Right renal pelvis (tissue), 4 donors: ENCODE results near the gene PAPSS2. TPM values are rescaled to one million over a fixed set of nuclear protein-coding genes. Genes with fewer than 3 reads are reported as not detected.

Source experiments
- DNase-seq, 4 donors: peaks; one replicate each; pipeline ENCODE4 v3.0.0-alpha.2; 2013; ENCODE audit warnings: low read depth in 4 of 4, low spot score in 3 of 4, missing footprints in 1 of 4
- polyA plus RNA-seq, 4 donors: library from polyadenylated mRNA; unstranded; fragments of 120-200 nt; gene quantifications; one replicate each; pipeline ENCODE4 v1.2.1, GENCODE V29; 2013; ENCODE audit not compliant: insufficient read length in 4 of 4

The PAPSS2 gene
- polyA plus RNA-seq, 4 donors, result 46.4 to 56.1 (median 51.5) TPM

GRCh38 chr10:87767253-87767652, 107.6 kb downstream of the PAPSS2 start:
- DNase-seq, result no peak

- DNase-seq, result peak in 2 of 4 donors; percentile 5 to 12
Observed at GRCh38 chr10:87771871-87772500, 112.3 kb downstream of the PAPSS2 start.

GRCh38 chr10:87775766-87776165, 116.1 kb downstream of the PAPSS2 start:
- DNase-seq, result no peak

GRCh38 chr10:87776328-87776727, 116.7 kb downstream of the PAPSS2 start:
- DNase-seq, result no peak

DNA sequence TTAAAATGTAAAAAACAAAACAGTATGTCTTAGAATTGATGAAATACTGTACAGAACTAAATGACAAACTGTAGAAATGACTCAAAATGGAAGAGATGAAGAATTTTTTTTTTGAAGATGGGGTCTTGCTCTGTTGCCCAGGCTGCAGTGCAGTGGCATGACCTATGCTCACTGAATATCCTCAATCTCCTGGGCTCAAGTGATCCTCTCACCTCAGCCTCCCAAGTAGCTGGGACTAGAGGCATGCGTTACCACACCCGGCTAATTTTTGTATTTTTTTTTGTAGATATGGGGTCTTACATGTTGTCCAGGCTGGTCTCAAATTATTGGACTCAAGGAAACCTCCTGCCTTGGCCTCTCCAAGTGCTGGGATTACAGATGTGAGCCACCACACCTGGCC, 121.9 kb downstream of the PAPSS2 start:
- no peak for DNase-seq

GRCh38 chr10:87782721-87783120, 123.0 kb downstream of the PAPSS2 start:
- no peak for DNase-seq

- no peak for DNase-seq
Observed at GRCh38 chr10:87786421-87786820, 126.7 kb downstream of the PAPSS2 start.

GRCh38 chr10:87790185-87790584, 130.5 kb downstream of the PAPSS2 start:
- no peak for DNase-seq

DNA sequence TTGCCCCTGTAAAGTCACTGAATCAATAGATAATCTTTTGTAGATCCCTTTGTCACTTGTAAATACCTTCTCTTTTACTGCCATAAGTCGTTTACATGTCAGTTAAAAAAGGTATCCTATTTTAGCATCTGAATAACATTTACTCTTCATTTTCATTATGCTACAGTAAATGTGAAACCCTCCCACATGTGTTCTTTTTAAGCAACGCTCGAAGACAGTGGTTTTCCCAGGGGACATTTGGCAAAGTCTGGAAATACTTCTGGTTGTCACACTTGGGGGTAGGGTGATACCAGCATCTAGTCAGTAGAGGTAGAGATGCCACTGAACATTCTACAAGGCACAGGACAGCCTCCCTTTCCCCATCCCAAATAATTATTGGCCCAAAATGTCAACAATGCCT, 134.6 kb downstream of the PAPSS2 start:
- no peak for DNase-seq

Other genes starting within 250 kb of the PAPSS2 start
- 10 to 100 TPM; 40.4 to 50.2 (median 45.2) TPM for gene MINPP1, start 155.0 kb upstream of the PAPSS2 start, polyA plus RNA-seq
- gene ATAD1, start 158.3 kb downstream of the PAPSS2 start, polyA plus RNA-seq, result 10 to 100 TPM; 54.4 to 70.5 (median 67.5) TPM
- 1 to 10 TPM; 1.3 to 1.7 (median 1.7) TPM for gene KLLN, start 203.7 kb downstream of the PAPSS2 start, polyA plus RNA-seq
- gene PTEN, start 203.7 kb downstream of the PAPSS2 start, polyA plus RNA-seq, result 10 to 100 TPM; 56.5 to 70.5 (median 64.1) TPM